Measurements from ENCODE around the gene PALS1.

Gene PALS1

DNA sequence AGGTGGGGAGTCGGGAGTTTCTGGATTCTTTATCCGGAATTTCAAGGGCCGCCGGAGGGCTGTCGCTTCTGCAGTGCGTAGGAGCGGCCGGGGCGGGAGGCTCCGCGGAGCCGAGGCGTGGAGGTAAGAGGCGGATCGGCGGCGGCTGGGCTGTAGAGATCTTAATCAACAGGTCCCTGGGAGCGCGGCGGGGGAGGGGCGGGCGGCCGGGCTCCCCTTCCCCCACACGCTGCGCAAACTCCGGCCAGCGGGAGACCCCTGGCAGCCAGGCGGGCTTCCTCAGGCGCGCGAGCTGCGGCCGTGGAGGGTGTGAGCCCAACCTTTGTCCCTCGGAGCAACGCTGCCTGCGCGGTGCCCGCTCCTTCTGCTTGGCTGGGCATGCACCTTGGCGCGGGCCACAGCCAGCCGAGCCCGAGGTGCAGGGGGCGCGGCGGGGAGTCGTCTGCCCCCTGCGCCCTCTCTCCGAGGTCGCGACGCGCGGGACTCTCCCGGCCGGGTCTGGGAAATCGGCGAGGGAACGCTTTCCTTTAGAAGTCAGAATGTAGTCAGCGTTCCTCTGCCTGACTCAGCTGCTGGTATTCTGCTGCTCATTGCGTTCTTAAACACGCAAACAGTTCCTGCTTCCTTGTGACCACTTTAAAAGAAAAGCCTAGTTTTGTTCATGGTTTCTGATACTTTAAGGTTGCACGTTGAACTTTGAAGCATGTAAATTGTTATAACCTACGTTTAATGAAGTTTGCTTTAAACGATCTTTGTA lies at the start of gene PALS1:
Gene PALS1 (plus strand): TSS at position 25 of the 757 bp plus-strand sequence. CDS start 37,736 bp downstream, outside the sequence.
- peak within 1 kb of the TSS; percentile 97 for H3K4me3 ChIP-seq (ENCODE audit: low read length)
- H3K36me3 ChIP-seq (ENCODE audit: control insufficient read depth, low read depth, low read length), result no peaks in the 10 kb centered on the region
- peaks cover 27% of the 10 kb centered on the region for H3K27me3 ChIP-seq (ENCODE audit: control insufficient read depth, insufficient read depth, low read length)
- H3K27ac ChIP-seq (ENCODE audit: low read length), result peak within 1 kb of the TSS; percentile 78
- peak within 1 kb of the TSS; percentile 90 for H3K9ac ChIP-seq (ENCODE audit: low read length)
- H3K9me3 ChIP-seq (ENCODE audit: control insufficient read depth, low read depth, low read length), result no peaks in the 10 kb centered on the region
- H3K4me1 ChIP-seq (ENCODE audit: control insufficient read depth, low read depth, low read length), result peaks cover 3% of the 10 kb centered on the region

DNA sequence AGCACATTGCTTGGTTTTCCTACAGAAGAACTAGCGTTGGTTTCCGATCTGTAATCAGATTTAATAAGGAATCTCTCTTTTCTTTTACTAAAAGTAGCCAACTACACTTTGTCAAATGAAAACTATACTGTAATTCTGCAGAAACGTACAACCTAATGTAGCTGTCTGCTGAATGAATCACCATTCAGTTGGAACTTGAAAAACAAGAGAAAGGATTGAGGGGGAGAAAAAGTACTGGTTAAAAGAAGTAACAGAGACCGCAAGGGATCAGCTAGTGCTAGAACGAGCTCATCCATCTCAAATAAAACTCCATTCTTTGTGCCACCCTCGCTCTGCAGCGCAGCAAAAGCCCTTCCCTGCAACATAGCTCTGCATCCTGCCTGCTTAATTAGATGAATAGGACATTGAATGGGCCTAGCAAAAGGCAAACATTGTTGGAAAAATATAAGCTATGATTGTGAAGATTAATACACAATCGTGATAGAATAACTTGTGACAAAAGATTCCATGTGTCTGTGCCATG lies 49.4 kb upstream of the PALS1 start:
- Histone ChIP-seq H3K27ac (ENCODE audit: low read length) (no peak overlapping the region), H3K36me3 (ENCODE audit: control insufficient read depth, low read depth, low read length) (no peaks in the 10 kb centered on the region), H3K4me1 (ENCODE audit: control insufficient read depth, low read depth, low read length) (peaks cover 4% of the 10 kb centered on the region), H3K4me3 (ENCODE audit: low read length) (no peak overlapping the region), H3K9ac (ENCODE audit: low read length) (no peak overlapping the region), H3K27me3 (ENCODE audit: control insufficient read depth, insufficient read depth, low read length) (no peaks in the 10 kb centered on the region), H3K9me3 (ENCODE audit: control insufficient read depth, low read depth, low read length) (no peaks in the 10 kb centered on the region)

DNA sequence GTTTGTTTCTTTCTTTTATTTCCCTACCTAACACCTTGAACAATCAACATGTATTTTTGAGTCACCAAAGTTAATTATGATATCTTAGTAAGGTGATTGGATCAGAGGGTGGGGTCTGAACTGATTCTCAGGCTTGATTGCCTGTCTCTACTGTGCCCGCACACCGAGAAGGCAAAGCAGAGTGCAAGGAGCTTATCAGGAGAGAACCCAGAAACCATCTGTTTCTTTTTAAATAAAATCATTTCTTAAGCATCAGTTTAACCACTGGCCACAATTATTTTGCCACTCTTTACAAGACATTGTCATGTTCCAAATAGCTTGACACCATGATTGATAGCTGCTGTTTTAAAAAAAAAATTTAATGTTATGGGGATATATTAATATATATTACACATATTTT lies 48.9 kb upstream of the PALS1 start:
- no peak overlapping the region for H3K27ac ChIP-seq (ENCODE audit: low read length)
- no peaks in the 10 kb centered on the region for H3K9me3 ChIP-seq (ENCODE audit: control insufficient read depth, low read depth, low read length)
- no peak overlapping the region for H3K9ac ChIP-seq (ENCODE audit: low read length)
- no peak overlapping the region for H3K4me3 ChIP-seq (ENCODE audit: low read length)
- no peaks in the 10 kb centered on the region for H3K36me3 ChIP-seq (ENCODE audit: control insufficient read depth, low read depth, low read length)
- H3K4me1 ChIP-seq (ENCODE audit: control insufficient read depth, low read depth, low read length), result peaks cover 4% of the 10 kb centered on the region
- H3K27me3 ChIP-seq (ENCODE audit: control insufficient read depth, insufficient read depth, low read length), result no peaks in the 10 kb centered on the region

- H3K36me3 ChIP-seq (ENCODE audit: control insufficient read depth, low read depth, low read length), result no peaks in the 10 kb centered on the region
- no peaks in the 10 kb centered on the region for H3K27me3 ChIP-seq (ENCODE audit: control insufficient read depth, insufficient read depth, low read length)
- H3K4me3 ChIP-seq (ENCODE audit: low read length), result no peak overlapping the region
- H3K9ac ChIP-seq (ENCODE audit: low read length), result no peak overlapping the region
- H3K4me1 ChIP-seq (ENCODE audit: control insufficient read depth, low read depth, low read length), result no peaks in the 10 kb centered on the region
- H3K9me3 ChIP-seq (ENCODE audit: control insufficient read depth, low read depth, low read length), result no peaks in the 10 kb centered on the region
- no peak overlapping the region for H3K27ac ChIP-seq (ENCODE audit: low read length)
Measured at GRCh38 chr14:67195279-67195678, 46.0 kb upstream of the PALS1 start.

DNA sequence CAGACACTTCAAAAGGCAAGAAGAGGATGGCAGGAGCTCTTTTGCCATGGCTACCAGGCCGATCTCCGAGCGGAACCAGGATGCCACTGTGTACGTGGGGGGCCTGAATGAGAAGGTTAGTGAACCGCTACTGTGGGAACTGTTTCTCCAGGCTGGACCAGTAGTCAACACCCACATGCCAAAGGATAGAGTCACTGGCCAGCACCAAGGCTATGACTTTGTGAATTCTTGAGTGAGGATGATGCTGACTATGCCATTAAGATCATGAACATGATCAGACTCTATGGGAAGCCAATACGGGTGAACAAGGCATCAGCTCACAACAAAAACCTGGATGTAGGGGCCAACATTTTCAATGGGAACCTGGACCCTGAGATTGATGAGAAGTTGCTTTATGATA lies 42.2 kb upstream of the PALS1 start:
- Histone ChIP-seq H3K36me3 (ENCODE audit: control insufficient read depth, low read depth, low read length) (no peaks in the 10 kb centered on the region), H3K9me3 (ENCODE audit: control insufficient read depth, low read depth, low read length) (no peaks in the 10 kb centered on the region), H3K27ac (ENCODE audit: low read length) (no peak overlapping the region), H3K4me3 (ENCODE audit: low read length) (no peak overlapping the region), H3K27me3 (ENCODE audit: control insufficient read depth, insufficient read depth, low read length) (no peaks in the 10 kb centered on the region), H3K4me1 (ENCODE audit: control insufficient read depth, low read depth, low read length) (no peaks in the 10 kb centered on the region), H3K9ac (ENCODE audit: low read length) (no peak overlapping the region)

DNA sequence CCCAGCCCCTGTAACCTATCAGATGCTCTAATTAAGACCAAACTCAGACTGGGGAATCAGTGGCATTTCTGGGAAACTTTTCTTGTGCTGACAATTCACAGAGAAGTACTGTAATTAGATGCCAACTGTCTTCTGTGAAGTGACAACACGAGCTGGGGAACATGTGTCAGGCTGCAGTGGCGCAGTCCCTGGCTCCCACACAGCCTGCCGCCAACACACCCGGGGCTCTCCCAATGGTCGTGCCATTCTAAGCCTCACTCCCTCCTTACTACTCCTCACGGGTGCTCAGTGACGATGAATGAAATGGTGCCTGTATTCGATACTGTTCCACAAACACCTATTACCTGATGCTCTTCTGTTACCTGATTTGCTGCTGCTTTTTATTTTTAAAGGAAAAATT lies 33.4 kb upstream of the PALS1 start:
- H3K4me3 ChIP-seq (ENCODE audit: low read length), result no peak overlapping the region
- H3K27me3 ChIP-seq (ENCODE audit: control insufficient read depth, insufficient read depth, low read length), result no peaks in the 10 kb centered on the region
- H3K9ac ChIP-seq (ENCODE audit: low read length), result no peak overlapping the region
- no peak overlapping the region for H3K27ac ChIP-seq (ENCODE audit: low read length)
- H3K4me1 ChIP-seq (ENCODE audit: control insufficient read depth, low read depth, low read length), result no peaks in the 10 kb centered on the region
- no peaks in the 10 kb centered on the region for H3K36me3 ChIP-seq (ENCODE audit: control insufficient read depth, low read depth, low read length)
- no peaks in the 10 kb centered on the region for H3K9me3 ChIP-seq (ENCODE audit: control insufficient read depth, low read depth, low read length)

DNA sequence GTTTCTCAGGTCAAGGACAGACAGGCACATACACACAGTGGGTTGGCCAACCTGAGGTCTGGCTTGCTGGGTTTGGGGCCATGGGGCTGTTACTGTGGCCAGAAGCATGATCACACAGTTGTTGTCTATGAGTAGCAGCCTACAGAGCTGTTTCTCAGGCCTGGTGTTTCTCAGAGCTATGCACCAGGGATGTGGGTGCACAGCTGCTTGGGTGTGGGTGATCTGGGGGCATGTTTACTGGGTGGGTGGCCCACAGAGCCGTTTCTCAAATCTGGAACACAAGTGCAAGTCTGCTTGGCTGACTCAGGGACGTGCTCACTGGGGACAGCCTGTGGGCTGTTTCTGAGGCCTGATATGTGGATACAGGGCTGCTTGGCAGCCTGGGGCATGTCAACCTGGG lies 23.1 kb upstream of the PALS1 start:
- Histone ChIP-seq H3K27ac (ENCODE audit: low read length) (no peak overlapping the region), H3K4me3 (ENCODE audit: low read length) (no peak overlapping the region), H3K36me3 (ENCODE audit: control insufficient read depth, low read depth, low read length) (no peaks in the 10 kb centered on the region), H3K9me3 (ENCODE audit: control insufficient read depth, low read depth, low read length) (no peaks in the 10 kb centered on the region), H3K9ac (ENCODE audit: low read length) (no peak overlapping the region), H3K4me1 (ENCODE audit: control insufficient read depth, low read depth, low read length) (no peaks in the 10 kb centered on the region), H3K27me3 (ENCODE audit: control insufficient read depth, insufficient read depth, low read length) (no peaks in the 10 kb centered on the region)

- H3K36me3 ChIP-seq (ENCODE audit: control insufficient read depth, low read depth, low read length), result no peaks in the 10 kb centered on the region
- no peaks in the 10 kb centered on the region for H3K4me1 ChIP-seq (ENCODE audit: control insufficient read depth, low read depth, low read length)
- no peak overlapping the region for H3K27ac ChIP-seq (ENCODE audit: low read length)
- no peak overlapping the region for H3K4me3 ChIP-seq (ENCODE audit: low read length)
- H3K9ac ChIP-seq (ENCODE audit: low read length), result no peak overlapping the region
- H3K27me3 ChIP-seq (ENCODE audit: control insufficient read depth, insufficient read depth, low read length), result no peaks in the 10 kb centered on the region
- H3K9me3 ChIP-seq (ENCODE audit: control insufficient read depth, low read depth, low read length), result no peaks in the 10 kb centered on the region
Measured at GRCh38 chr14:67221248-67221981, 19.8 kb upstream of the PALS1 start.

GRCh38 chr14:67221982-67222328 lies 19.3 kb upstream of the PALS1 start:
- no peaks in the 10 kb centered on the region for H3K36me3 ChIP-seq (ENCODE audit: control insufficient read depth, low read depth, low read length)
- H3K4me1 ChIP-seq (ENCODE audit: control insufficient read depth, low read depth, low read length), result no peaks in the 10 kb centered on the region
- no peaks in the 10 kb centered on the region for H3K9me3 ChIP-seq (ENCODE audit: control insufficient read depth, low read depth, low read length)
- no peak overlapping the region for H3K27ac ChIP-seq (ENCODE audit: low read length)
- H3K4me3 ChIP-seq (ENCODE audit: low read length), result no peak overlapping the region
- no peak overlapping the region for H3K9ac ChIP-seq (ENCODE audit: low read length)
- H3K27me3 ChIP-seq (ENCODE audit: control insufficient read depth, insufficient read depth, low read length), result no peaks in the 10 kb centered on the region

DNA sequence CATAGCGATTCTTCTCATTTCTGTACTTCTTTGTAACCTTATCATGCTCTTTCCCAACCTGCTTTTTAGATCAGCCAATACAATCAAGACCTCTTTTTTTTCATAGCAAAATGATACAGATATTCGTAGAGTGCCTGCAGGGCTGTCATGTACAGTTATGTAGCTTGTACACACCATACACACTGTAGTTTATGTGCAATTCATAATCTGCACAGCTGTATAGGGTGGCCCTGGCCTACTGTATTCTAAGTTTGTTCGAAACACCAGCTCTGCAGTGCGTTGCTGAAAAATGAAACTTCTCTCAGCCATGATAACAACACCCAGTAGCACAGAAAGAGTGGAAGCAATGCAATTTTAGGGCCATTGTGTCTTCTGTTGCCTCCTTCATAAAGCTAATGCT lies 15.7 kb upstream of the PALS1 start:
- Histone ChIP-seq H3K27me3 (ENCODE audit: control insufficient read depth, insufficient read depth, low read length) (no peaks in the 10 kb centered on the region), H3K27ac (ENCODE audit: low read length) (no peak overlapping the region)

DNA sequence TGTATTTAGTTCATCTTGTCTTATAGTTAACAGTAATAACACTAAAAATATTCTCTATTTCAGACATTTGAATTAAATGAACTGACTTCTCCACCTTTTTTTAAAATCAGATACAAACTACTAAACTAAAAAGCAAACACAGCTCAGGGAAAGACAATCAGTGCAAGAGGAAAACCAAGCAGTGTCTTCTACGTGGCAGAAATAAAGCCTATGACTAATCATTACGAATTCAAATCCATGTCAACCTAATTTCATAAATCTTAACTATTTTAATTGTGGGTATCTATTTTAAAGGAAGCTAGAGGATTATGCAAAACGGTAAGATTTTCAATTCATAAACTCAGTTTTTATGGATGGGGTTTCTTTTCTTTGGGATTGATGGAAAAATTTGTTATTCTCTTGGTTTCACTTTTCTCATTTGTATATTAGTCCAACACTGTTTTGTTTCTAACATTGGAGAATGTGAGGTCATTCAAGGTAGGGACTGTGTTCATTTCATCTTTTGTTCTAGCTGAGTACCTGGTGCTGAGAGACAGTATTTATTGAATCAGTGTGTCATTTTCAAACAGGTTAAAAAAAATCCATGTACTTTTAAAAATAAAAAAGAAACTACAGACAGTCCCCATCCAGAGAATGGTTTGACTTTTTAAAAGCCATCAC lies 12.8 kb upstream of the PALS1 start:
- H3K27me3 ChIP-seq (ENCODE audit: control insufficient read depth, insufficient read depth, low read length), result no peaks in the 10 kb centered on the region
- H3K9me3 ChIP-seq (ENCODE audit: control insufficient read depth, low read depth, low read length), result no peaks in the 10 kb centered on the region
- no peaks in the 10 kb centered on the region for H3K36me3 ChIP-seq (ENCODE audit: control insufficient read depth, low read depth, low read length)
- H3K27ac ChIP-seq (ENCODE audit: low read length), result no peak overlapping the region
- H3K4me3 ChIP-seq (ENCODE audit: low read length), result no peak overlapping the region
- H3K9ac ChIP-seq (ENCODE audit: low read length), result no peak overlapping the region
- no peaks in the 10 kb centered on the region for H3K4me1 ChIP-seq (ENCODE audit: control insufficient read depth, low read depth, low read length)

More for the DNA sequence above, 15.7 kb upstream of the PALS1 start:
- Histone ChIP-seq H3K36me3 (ENCODE audit: control insufficient read depth, low read depth, low read length) (no peaks in the 10 kb centered on the region), H3K9ac (ENCODE audit: low read length) (no peak overlapping the region), H3K4me3 (ENCODE audit: low read length) (no peak overlapping the region), H3K4me1 (ENCODE audit: control insufficient read depth, low read depth, low read length) (no peaks in the 10 kb centered on the region), H3K9me3 (ENCODE audit: control insufficient read depth, low read depth, low read length) (no peaks in the 10 kb centered on the region)

Data from iPS-18a (cell line).